Regular cardiac myocyte (primary cell): ENCODE measurements around the gene PTGS1. TPM values are rescaled to one million over a fixed set of nuclear protein-coding genes. Genes with fewer than 3 reads are reported as not detected.

ENCODE experiments used
- total RNA-seq: library from RNA; depleted of rRNA; stranded (reverse); fragments of >200 nt; gene quantifications from 2 replicates; pipeline ENCODE4 v1.2.3, GENCODE V29; 2014

PTGS1 gene
- total RNA-seq: 47.2 and 71.3 TPM in 2 replicates

GRCh38 chr9:122370869-122371755 is at the start of gene PTGS1:
TSS of gene PTGS1 (plus strand) at chr9:122371024. CDS start at chr9:122371085, 61 bp downstream.

Other genes with a start within 250 kb of the PTGS1 start
- 23.7 and 68.6 TPM in 2 replicates for gene NDUFA8, start 211.2 kb upstream of the PTGS1 start, total RNA-seq
- not detected in 2 replicates for gene MORN5, start 211.1 kb upstream of the PTGS1 start, total RNA-seq
- gene LHX6, start 142.1 kb upstream of the PTGS1 start, total RNA-seq: under 0.01 TPM in 2 replicates
- gene RBM18, start 106.2 kb upstream of the PTGS1 start, total RNA-seq: 9.0 and 9.8 TPM in 2 replicates
- 33.3 and 34.3 TPM in 2 replicates for gene MRRF, start 106.1 kb upstream of the PTGS1 start, total RNA-seq
- not detected in 2 replicates for gene OR1J1, start 106.9 kb downstream of the PTGS1 start, total RNA-seq
- gene OR1J2, start 139.8 kb downstream of the PTGS1 start, total RNA-seq: 0.28 TPM in 1 of 2 replicates, not detected in the other
- not detected in 2 replicates for gene OR1J4, start 148.1 kb downstream of the PTGS1 start, total RNA-seq
- not detected in 2 replicates for gene OR1N1, start 156.3 kb downstream of the PTGS1 start, total RNA-seq
- gene OR1N2, start 182.1 kb downstream of the PTGS1 start, total RNA-seq: not detected in 2 replicates
- not detected in 2 replicates for gene OR1L8, start 212.4 kb downstream of the PTGS1 start, total RNA-seq
- gene OR1Q1, start 243.7 kb downstream of the PTGS1 start, total RNA-seq: not detected in 2 replicates